GM18909 (cell line): ENCODE measurements around the gene CHST6.
"Not testable (repeated sequence)": the region's sequence is repeated elsewhere in the genome, so short reads cannot be mapped to it uniquely, and the experiment has no call there.

Experiments used
- ATAC-seq: cut with Tn5 transposase; IDR thresholded peaks from one replicate; pipeline ENCODE4 v1.9.1; 2021; ENCODE audit warnings: mild to moderate bottlenecking; ENCODE audit not compliant: unreplicated experiment, poor library complexity

CHST6 gene

DNA sequence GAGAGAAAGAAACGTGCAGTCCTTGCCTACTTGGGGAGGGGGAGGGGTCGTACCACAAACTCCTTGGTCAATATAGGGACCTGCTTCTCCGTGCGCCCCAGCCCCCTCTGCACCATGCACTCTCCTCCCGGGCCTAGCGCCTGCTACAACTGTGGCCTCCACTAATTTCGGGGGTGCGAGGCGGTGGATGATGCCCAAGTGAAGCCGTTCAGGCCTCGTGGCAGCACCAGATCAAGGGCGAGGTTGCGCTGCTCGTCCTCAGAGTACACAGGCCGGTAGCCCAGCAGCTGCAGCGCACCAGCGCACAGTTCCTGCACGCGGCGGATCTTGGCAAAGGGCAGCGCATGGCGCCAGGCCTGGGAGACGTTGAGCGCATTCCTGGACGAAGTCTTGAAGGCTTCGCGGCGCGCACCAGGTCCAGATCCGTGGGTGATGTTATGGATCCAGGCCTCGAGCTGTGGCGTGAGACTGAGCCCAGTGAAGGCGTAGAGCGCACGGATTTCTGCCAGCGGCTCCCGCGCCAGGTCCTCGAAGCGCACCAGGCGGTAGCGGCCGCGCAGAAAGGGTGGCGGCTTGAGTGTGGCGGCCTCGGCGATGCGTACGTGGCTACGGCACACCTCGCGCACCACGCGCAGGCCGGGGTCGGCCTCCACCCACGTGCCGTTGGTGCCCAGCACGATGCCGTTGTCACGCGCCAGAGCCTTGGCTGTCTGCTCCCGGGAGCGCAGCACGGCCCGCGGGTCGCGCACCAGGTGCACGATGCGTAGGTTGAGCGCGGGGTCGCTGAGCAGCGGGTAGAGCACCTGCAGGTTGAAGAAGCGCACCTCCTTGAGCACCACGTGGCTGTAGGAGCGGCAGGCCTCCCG lies 16.5 kb downstream of the CHST6 start:
- ATAC-seq, result no peak

DNA sequence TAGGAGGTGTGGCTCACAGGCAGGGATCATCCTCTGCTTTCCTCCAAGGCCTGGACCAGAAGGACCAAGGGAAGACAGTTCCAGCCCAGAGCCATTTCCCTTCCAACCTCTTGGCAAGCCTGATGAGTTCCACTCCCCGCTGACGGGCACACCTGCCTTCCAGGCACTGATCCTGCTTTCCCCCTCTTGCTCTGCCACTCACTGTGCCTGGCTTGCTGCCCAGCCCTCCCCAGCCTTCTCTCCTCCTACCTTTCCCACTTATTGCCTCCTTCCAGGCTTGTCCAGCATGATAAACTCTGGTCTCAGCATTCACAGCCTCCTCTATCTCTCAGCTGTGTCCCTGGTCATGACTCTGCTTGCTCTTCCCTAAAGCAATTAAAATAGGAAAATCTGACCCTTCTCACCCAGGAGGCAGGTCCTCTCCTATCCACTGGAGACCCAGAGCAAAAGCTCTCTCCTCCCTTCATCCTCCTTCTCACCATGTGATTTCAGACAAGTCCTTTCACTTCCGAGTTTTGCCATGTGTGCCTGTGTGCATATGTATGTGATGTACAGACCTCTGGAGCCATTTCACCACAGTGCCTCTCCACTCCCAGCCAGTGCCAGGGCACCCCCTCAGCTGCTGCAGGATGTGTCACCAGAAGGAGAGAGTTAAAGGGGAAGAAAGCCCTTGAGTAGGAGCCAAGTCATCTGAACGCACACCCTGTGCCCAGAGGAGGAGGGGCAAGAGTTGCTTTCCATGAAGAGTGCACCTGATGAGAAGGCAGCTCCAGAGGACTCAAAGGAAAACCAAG lies 17.4 kb downstream of the CHST6 start:
- no peak for ATAC-seq

DNA sequence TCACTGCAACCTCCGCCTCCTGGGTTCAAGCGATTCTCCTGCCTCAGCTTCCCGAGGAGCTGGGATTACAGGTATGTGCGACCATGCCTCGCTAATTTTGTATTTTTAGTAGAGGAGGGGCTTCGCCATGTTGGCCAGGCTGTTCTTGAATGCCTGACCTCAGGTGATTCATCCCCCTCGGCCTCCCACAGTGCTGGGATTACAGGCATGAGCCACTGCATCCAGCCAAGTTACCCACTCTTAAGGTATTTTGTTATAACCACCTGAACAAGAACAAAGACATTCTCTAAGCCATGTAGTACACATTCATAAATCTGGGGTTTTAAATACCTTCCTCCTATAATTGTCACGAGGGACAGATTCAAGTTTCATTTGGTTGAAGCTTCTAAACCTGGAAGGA lies 18.4 kb downstream of the CHST6 start:
- no peak for ATAC-seq

DNA sequence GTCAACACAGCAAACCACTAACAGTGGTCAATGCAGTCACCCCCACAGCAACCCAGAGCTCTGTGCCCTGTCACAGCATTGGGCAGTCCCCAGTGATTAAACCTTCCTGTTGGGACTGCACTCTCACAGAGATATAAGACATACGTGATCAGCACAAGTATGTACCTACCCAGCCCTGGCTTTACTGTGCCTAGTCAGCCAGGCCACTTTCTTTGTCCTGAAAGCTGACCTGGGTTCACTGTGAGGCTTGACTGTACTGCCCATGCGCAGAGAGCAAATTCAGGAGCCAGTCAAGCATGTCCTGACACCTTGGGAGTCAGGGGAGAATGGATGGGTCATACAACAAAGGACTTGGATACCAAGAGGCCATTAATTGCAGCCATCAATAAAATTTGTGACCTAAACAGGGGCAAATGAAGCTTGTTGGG lies 19.8 kb downstream of the CHST6 start:
- no peak for ATAC-seq

DNA sequence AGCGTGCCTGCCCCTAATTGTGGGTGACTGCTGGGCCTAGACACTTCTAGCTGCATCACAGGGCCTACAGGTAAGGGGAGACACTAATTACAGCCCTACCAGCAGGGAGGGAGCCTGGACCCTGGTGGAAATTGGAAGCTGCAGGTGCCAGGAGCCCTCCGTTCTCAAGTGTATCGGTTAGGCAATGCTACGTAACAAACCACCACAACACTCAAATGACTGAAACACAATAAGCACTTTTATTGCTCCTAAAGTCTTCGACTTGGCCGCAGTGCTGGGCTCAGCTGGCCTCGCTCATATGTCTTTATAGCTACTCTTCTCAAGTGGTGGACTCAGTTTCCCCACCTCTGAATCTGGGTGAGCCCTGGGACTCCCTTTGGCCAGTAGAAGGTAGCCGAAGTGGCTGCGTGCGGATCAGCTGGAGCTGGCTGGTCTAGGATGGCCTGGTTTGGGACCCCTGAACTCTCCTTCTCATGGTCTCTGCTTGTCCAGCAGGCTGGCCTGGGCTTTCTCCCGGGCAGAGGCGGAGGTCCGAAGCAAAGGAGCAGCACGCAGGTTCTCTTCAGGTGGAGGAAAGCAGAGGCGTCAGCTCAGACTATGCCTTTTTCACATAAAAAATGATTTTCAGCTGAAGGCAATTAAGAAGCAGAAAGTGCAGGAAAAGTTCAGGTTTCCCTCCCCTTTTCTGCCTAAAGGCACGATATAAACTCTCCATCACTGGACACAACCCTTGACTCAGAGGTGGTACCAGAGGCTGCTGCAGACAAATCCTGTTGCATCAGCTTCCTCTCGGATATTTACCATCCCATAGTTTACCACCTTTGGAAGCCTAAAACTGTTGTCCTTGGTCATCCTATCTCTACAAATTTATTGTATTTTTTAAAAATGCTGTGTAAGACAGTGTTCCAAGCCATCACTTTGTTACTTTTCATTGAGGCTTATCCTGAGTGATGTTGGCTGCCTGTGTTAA lies 22.0 kb downstream of the CHST6 start:
- no peak for ATAC-seq

DNA sequence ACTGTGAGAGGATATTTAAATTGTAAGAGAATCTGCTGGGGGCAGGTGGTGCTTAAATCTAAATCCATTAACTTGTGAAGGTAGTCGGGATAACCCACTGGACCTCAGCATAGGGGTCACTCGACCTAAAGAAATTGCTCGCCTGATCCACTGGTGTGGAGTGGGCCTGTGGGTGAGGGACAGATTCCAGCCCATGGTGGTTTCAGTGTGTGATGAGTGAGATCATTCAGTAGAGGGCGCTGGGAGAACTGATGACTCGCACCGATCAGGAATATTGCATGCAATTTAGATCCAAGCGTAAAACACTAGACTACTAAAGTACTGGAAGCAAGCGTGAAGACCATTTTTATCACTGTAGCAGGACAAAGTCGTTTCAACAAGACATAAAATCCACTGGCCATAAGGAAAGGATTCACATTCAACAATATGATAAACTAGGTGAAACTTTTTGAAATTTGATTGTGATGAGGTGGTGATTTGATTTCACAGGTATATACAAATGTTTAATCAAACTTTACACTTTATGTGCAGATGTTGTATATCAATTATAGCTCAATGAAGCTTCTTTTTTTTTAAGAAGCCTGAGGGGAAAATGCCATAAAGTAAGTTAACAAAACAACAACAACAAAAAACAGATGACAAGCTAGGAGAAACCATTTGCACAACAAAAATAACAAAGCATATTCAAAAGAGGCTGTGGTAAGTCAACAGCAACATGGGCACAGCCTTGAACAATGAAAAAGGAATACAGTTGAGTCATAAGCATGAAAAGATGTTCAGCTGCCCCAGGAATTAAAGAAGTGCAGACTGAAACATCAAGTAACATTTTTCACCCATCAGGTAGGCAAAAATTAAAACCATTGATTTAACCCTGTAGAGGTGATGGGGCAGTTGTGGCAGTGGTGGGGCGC lies 23.3 kb downstream of the CHST6 start:
- peak; percentile 82 for ATAC-seq

DNA sequence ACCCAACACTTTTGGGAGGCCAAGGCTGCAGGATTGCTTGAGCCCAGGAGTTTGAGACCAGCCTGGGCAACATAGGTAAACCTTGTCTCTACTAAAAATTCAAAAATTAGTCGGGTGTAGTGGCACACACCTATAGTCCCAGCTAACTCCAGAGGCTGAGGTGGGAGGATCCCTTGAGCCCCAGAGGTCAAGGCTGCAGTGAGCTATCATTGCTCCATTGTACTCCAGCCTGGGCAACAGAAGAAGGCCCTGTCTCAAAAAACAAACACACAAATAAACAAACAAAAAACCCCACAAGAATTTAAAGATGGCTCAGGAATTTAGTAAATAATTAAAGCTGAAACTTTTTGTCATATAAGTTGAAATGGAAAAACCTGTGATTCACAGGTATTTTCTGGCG lies 28.5 kb downstream of the CHST6 start:
- no peak for ATAC-seq

DNA sequence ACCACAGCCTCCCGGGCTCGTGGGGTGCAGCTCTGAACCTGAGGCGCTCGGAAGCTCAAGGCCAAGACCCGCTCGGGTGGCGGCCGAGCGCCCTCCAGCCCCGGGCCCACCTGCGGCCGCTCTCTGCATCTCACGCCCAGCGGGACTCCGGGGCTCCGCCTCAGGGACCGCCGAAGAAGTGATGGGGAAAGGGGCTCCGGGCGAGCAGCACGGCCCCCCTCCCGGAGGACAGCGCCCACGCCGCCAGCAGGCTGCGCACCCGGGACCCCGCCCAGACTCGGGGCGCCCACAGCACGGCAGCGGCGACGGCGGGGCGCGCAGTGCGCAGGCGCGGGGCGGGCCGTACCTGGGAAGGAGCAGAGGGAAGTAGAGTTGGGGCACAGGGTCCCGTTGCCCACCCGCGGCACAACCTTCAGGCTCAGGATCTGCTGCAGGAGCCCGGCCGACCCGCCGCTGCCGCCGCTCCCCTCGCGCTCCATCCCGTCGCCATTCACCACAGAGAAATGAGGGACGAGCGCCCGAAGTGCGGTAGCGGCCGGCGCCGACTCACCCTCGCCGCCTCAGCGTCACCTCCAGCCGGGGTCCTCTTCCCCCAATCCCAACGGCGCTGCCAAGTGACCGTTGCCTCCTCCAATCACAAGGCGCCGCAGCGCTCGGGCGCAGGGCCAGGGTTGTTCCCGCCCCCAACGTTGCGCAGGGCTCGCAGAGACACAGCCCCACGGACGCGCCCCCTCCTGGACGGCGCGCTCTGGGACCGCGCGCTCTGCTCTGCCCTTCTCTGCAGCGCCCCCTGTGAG lies 30.9 kb downstream of the CHST6 start, which contains the start of gene TMEM170A:
TMEM170A (minus strand) TSS at position 568 of the 797 bp plus-strand sequence; CDS start at position 479, 89 bp downstream.
- ATAC-seq, result peak; percentile 92

DNA sequence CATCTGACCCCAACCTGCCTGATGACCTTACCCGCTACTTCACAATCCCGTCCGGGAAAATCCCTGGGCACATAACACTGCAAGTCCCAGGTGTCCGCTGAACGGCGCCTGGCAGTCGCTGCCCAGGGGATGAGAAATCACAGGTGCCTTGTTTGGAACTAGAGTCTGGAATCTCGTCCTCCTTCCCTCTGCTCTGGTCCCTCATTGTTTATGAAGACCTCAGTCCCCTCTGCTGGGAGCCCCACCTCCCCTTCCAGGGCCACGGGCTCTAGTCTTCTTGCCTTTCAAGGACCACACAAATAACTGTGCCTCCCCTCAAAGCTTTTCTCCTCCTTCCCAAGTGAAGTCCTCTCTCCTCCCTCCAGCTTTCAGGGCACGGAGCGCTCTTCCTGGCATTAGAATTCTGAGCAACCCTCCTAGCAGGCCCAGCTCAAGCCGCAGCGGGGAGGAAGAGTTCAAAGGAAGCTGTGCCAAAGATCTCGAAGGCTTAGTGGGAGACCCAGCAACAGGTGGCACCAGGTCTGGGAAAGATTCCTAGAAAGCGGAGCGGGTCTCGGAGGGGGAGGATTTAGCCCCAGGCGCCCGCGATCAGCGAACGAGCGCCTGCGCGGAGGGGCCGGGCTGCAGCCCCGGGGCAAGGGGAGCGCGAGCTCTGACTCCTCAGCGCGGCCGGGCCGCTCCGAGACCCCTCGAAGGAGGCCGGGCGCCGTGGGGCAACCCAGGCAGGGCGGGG lies 31.7 kb downstream of the CHST6 start:
- ATAC-seq, result peak; percentile 16

DNA sequence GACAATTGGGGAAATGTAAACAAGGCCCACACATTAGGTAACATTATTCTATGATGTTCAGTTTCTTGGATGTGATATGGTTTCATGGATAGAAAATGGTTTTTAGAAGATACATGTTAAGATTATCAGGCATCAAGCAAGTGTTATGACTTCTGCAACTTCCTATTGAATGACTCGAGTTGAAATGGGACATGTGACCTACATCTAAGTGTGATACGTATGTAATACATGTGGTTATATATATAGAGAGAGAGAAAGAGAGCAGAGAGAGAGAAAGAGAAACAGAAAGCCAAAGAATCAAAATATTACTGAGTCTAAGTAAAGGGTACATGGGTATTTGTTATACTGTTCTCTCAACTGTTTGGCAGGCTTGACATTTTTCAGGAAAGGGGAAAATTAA lies 32.4 kb downstream of the CHST6 start:
- ATAC-seq, result peak; percentile 30

DNA sequence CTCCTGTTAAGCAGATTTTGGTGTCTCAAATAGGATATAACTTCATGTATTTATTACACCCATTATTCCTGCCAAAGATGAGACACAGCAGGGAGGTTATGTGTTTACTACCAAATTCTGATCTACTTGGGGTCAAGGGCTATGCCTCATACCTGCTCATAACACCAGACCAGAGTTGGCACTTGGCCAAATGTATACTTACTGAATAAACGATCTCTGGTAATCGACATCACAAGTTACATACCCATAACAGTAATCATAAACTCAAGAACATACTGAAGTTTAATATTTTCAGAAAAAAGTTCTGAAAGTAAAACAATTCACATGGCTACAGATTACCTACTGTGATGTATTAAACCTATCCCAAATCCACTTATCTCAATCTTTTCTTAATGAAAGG lies 33.7 kb downstream of the CHST6 start:
- ATAC-seq, result no peak

DNA sequence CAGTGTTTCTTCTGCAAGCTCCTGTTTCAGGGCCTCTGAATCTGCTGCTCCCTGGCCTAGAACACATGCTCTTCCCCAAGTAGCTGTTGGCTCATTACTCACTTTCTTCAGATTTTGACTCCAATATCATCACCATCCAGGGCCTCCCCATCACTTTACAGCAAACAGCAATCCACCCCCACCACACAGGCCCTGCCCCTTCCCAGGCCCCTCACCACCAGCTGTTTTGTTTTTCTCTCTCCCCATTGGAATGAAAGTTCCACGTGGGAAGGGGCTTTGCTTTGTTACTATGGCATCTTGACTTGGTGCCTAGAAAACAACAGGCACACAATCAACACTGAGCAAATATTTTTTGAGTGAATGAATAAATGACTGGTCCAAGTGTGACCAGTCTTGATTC lies 34.8 kb downstream of the CHST6 start:
- no peak for ATAC-seq

DNA sequence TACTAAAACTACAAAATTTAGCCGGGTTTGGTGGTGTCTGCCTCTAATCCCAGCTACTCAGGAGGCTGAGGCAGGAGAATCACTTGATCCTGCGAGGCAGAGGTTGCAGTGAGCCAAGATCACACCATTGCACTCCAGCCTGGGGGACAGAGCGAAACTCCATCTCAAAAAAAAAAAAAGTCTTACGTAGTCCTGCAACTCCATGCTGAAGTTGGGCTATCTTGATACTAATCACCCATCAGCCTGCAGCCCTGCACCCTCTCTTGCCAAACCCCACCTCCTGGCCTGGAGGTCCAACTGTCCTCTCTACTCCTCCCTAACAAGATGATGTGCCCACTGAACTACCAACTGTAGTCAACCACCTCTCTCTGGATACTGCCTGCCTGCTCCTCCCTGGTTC lies 35.5 kb downstream of the CHST6 start:
- ATAC-seq, result no peak

DNA sequence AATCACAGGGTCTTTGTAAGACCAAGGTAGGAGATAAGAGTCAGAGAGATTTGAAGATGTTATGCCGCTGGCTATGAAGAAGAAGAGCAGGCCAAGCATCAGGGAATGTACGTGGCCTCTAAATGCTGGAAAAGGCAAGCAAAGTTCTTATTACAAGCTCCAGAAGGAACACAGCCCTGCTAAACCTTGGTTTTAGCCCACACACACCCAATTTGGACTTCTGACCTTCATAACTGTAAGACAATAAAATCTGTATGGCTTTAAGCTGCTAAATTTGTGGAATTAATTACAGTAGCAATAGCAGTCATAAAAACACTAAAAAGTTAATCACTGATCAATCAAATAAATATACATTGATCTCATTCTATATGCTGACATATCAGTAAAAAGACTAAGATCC lies 36.8 kb downstream of the CHST6 start:
- no peak for ATAC-seq

DNA sequence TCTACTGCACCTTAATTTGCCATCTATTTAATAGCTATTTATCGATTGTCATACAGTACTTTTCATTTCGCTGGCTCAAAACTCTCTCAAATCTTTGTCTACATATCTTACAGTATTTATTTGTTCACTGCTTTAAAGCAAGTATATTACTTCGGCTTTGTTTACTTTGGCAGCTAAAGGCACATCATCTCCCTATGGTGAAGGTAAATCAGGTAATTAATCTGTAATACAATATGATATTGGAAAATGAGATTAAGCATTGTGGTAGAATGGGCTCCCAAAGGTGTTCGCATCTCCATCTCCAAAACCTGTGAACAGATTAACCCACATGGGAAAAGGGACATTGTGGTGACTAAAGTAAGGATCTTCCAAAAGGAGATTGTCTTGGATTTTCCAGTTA lies 37.2 kb downstream of the CHST6 start:
- ATAC-seq, result no peak

DNA sequence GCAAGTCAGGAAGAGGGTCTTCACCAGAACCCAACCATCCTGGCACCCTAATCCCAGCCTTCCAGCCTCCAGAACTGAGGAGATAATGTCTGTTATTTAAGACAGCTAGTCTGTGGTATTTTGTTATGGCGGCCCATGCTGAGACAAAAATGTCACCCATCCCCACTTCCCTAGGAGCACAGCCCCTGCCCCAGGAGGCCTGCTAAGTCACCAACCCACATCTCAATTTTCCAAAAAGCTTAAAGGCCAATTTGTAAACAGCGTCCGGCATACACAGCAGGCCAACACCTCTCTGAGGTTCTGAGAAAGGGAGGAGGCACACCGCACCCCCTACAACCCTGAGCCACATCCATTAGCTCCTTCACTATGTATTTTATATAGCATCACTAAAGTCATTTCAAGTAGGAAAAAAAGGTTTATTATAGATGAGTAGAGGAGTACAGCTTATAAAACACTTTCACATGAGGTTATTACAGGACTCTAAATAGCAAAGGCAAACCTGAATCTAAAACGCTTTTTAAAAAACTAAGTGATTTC lies 37.7 kb downstream of the CHST6 start:
- no peak for ATAC-seq

DNA sequence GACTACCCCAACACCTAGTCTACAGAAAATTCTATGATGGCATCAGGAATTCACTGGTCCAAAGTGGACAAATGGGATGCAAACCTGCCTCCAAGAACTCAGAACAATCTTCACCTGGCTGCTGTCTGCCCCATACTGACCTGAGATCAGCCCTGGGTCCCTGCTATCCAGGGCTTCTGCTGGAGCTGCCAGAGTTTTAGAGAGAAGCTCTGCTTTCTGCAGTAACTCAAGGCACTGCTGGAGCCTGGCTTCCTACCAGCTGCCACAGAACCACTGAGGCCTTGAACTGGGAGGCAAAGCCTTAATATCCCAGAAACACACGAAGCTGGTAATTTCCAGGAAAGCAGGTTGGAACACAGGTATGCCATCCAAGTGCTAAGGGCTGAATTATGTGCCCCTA lies 38.3 kb downstream of the CHST6 start:
- no peak for ATAC-seq

DNA sequence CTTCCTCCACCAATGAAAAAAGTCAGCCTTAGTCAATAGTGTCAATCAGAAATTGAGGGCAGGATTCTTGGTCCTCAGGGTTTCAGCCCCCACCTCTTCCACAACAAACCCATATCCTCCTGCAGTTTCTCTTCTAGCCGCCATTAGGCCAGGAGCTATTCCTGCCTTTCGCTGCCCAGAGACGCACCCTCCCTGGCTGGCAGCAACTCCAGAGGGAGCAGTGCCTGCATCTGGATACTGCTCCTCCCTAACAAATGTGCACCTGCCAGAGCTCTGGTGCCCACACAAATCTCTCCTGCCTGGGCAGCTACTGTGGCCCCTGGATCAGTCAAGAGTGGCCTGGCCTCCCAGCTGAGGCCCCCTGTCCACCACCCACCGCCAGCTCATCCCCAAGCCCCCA lies 38.8 kb downstream of the CHST6 start:
- ATAC-seq, result not testable (repeated sequence)
